ENCODE results near the gene KRT83.
"Not testable (repeated sequence)": the region's sequence is repeated elsewhere in the genome, so short reads cannot be mapped to it uniquely, and the experiment has no call there.

The KRT83 gene

GRCh38 chr12:52313926-52314325, 7.3 kb downstream of the KRT83 start:
- H3K4me1 Mint-ChIP-seq = no peaks in the 10 kb centered on the region
- no peak overlapping the region for H3K4me3 Mint-ChIP-seq
- no peaks in the 10 kb centered on the region for H3K9me3 Mint-ChIP-seq
- DNase-seq (no peak), ATAC-seq (no peak)
- no peaks in the 10 kb centered on the region for H3K36me3 Mint-ChIP-seq (ENCODE audit: low read depth)
- H3K27me3 Mint-ChIP-seq = peaks cover 37% of the 10 kb centered on the region
- no peak overlapping the region for H3K27ac Mint-ChIP-seq

- no peak for ATAC-seq
Observed at GRCh38 chr12:52313461-52313860, 7.7 kb downstream of the KRT83 start.

GRCh38 chr12:52312086-52312485, 9.1 kb downstream of the KRT83 start:
- Mint-ChIP-seq H3K4me3 (no peak overlapping the region), H3K27ac (no peak overlapping the region), H3K9me3 (no peaks in the 10 kb centered on the region), H3K36me3 (ENCODE audit: low read depth) (no peaks in the 10 kb centered on the region), H3K27me3 (peaks cover 47% of the 10 kb centered on the region), H3K4me1 (peaks cover 6% of the 10 kb centered on the region)
- ATAC-seq (no peak), DNase-seq (no peak)

More at GRCh38 chr12:52313461-52313860, 7.7 kb downstream of the KRT83 start:
- Mint-ChIP-seq H3K4me3 (no peak overlapping the region), H3K9me3 (no peaks in the 10 kb centered on the region), H3K27me3 (peaks cover 41% of the 10 kb centered on the region), H3K36me3 (ENCODE audit: low read depth) (no peaks in the 10 kb centered on the region), H3K4me1 (peaks cover 3% of the 10 kb centered on the region), H3K27ac (no peak overlapping the region)
- DNase-seq = no peak

GRCh38 chr12:52311285-52311648, 9.9 kb downstream of the KRT83 start:
- Mint-ChIP-seq H3K4me1 (peaks cover 7% of the 10 kb centered on the region), H3K27ac (no peak overlapping the region), H3K27me3 (peaks cover 55% of the 10 kb centered on the region), H3K36me3 (ENCODE audit: low read depth) (no peaks in the 10 kb centered on the region), H3K9me3 (no peaks in the 10 kb centered on the region), H3K4me3 (no peak overlapping the region)
- ATAC-seq = no peak
- DNase-seq = no peak

- Mint-ChIP-seq H3K27ac (no peak overlapping the region), H3K27me3 (peaks cover 58% of the 10 kb centered on the region), H3K4me3 (no peak overlapping the region), H3K4me1 (peaks cover 8% of the 10 kb centered on the region), H3K9me3 (no peaks in the 10 kb centered on the region), H3K36me3 (ENCODE audit: low read depth) (no peaks in the 10 kb centered on the region)
- no peak for ATAC-seq
- no peak for DNase-seq
Observed at GRCh38 chr12:52310622-52311284, 10.4 kb downstream of the KRT83 start.

GRCh38 chr12:52308806-52309425, 12.3 kb downstream of the KRT83 start:
- Mint-ChIP-seq H3K4me3 (peak overlapping the region; percentile 32), H3K27me3 (peaks cover 62% of the 10 kb centered on the region), H3K27ac (no peak overlapping the region), H3K4me1 (peaks cover 21% of the 10 kb centered on the region), H3K9me3 (no peaks in the 10 kb centered on the region), H3K36me3 (ENCODE audit: low read depth) (no peaks in the 10 kb centered on the region)
- DNase-seq (no peak), ATAC-seq (no peak)

- Mint-ChIP-seq H3K4me3 (peak overlapping the region; percentile 50), H3K27ac (no peak overlapping the region), H3K4me1 (peaks cover 21% of the 10 kb centered on the region), H3K9me3 (no peaks in the 10 kb centered on the region), H3K36me3 (ENCODE audit: low read depth) (no peaks in the 10 kb centered on the region), H3K27me3 (peaks cover 62% of the 10 kb centered on the region)
- ATAC-seq (peak; percentile 66), DNase-seq (peak; percentile 61)
Observed at GRCh38 chr12:52307836-52308805, 13.1 kb downstream of the KRT83 start.

- H3K9me3 Mint-ChIP-seq = no peaks in the 10 kb centered on the region
- peaks cover 52% of the 10 kb centered on the region for H3K27me3 Mint-ChIP-seq
- DNase-seq (no peak), ATAC-seq (no peak)
- H3K36me3 Mint-ChIP-seq (ENCODE audit: low read depth) = no peaks in the 10 kb centered on the region
- H3K4me3 Mint-ChIP-seq = no peak overlapping the region
- no peak overlapping the region for H3K27ac Mint-ChIP-seq
- peaks cover 21% of the 10 kb centered on the region for H3K4me1 Mint-ChIP-seq
Observed at GRCh38 chr12:52306731-52307130, 14.5 kb downstream of the KRT83 start.

GRCh38 chr12:52305921-52306705, 15.1 kb downstream of the KRT83 start:
- H3K27me3 Mint-ChIP-seq = peaks cover 46% of the 10 kb centered on the region
- DNase-seq = no peak

GRCh38 chr12:52304941-52305411, 16.2 kb downstream of the KRT83 start:
- H3K27ac Mint-ChIP-seq; H3K36me3 Mint-ChIP-seq (ENCODE audit: low read depth); H3K9me3 Mint-ChIP-seq; H3K4me3 Mint-ChIP-seq: not testable (repeated sequence)
- DNase-seq = peak; percentile 32
- Mint-ChIP-seq H3K4me1 (peaks cover 21% of the 10 kb centered on the region), H3K27me3 (peaks cover 38% of the 10 kb centered on the region)
- ATAC-seq = peak; percentile 45

More at GRCh38 chr12:52305921-52306705, 15.1 kb downstream of the KRT83 start:
- H3K4me3 Mint-ChIP-seq = no peak overlapping the region
- H3K36me3 Mint-ChIP-seq (ENCODE audit: low read depth) = no peaks in the 10 kb centered on the region
- no peak overlapping the region for H3K27ac Mint-ChIP-seq
- peaks cover 21% of the 10 kb centered on the region for H3K4me1 Mint-ChIP-seq
- H3K9me3 Mint-ChIP-seq = no peaks in the 10 kb centered on the region
- ATAC-seq = no peak

- peaks cover 14% of the 10 kb centered on the region for H3K4me1 Mint-ChIP-seq
- H3K9me3 Mint-ChIP-seq; H3K36me3 Mint-ChIP-seq (ENCODE audit: low read depth): not testable (repeated sequence)
Observed at GRCh38 chr12:52302242-52302914, 18.8 kb downstream of the KRT83 start.

GRCh38 chr12:52301721-52302120, 19.5 kb downstream of the KRT83 start:
- not testable (repeated sequence) for DNase-seq; ATAC-seq; H3K27ac Mint-ChIP-seq; H3K9me3 Mint-ChIP-seq; H3K36me3 Mint-ChIP-seq (ENCODE audit: low read depth); H3K4me3 Mint-ChIP-seq
- H3K27me3 Mint-ChIP-seq = peaks cover 15% of the 10 kb centered on the region
- H3K4me1 Mint-ChIP-seq = peaks cover 14% of the 10 kb centered on the region

More at GRCh38 chr12:52302242-52302914, 18.8 kb downstream of the KRT83 start:
- DNase-seq, ATAC-seq, H3K27ac Mint-ChIP-seq, H3K4me3 Mint-ChIP-seq: not testable (repeated sequence)
- H3K27me3 Mint-ChIP-seq = peaks cover 22% of the 10 kb centered on the region

- H3K9me3 Mint-ChIP-seq = no peaks in the 10 kb centered on the region
- H3K27me3 Mint-ChIP-seq = peaks cover 10% of the 10 kb centered on the region
- peaks cover 12% of the 10 kb centered on the region for H3K4me1 Mint-ChIP-seq
- H3K36me3 Mint-ChIP-seq (ENCODE audit: low read depth) = no peaks in the 10 kb centered on the region
- H3K4me3 Mint-ChIP-seq = no peak overlapping the region
- DNase-seq (no peak), ATAC-seq (no peak)
- H3K27ac Mint-ChIP-seq = no peak overlapping the region
Observed at GRCh38 chr12:52300796-52301691, 20.2 kb downstream of the KRT83 start.
